ENCODE data around the gene C1QBP.

DNA sequence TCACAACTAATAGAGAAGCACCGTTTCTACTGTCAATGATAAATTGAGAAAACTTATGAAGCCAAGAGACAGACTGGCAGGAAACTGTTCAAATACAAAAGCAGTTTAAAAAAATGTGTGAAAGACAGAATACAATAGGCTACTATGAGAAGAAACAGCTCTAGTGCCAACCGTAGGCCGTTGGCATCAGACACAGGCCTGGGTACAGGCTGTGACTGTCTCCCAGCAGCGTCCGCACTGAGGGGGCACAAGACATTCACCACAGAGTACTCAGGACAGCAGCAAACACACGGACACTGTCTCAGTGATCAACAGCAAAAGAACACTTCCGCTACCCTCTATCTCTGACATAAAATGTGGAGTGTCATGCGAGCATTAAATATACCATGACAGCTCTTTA is 7.8 kb upstream of the C1QBP start:
- TF ChIP-seq RAD21 (IDR thresholded peaks at IDR 0.05; ENCODE audit: low read length), result no peak
- TF ChIP-seq POLR2A (IDR thresholded peaks at IDR 0.05; ENCODE audit: low read depth, low read length), result no peak
- TF ChIP-seq, protein P1, sequence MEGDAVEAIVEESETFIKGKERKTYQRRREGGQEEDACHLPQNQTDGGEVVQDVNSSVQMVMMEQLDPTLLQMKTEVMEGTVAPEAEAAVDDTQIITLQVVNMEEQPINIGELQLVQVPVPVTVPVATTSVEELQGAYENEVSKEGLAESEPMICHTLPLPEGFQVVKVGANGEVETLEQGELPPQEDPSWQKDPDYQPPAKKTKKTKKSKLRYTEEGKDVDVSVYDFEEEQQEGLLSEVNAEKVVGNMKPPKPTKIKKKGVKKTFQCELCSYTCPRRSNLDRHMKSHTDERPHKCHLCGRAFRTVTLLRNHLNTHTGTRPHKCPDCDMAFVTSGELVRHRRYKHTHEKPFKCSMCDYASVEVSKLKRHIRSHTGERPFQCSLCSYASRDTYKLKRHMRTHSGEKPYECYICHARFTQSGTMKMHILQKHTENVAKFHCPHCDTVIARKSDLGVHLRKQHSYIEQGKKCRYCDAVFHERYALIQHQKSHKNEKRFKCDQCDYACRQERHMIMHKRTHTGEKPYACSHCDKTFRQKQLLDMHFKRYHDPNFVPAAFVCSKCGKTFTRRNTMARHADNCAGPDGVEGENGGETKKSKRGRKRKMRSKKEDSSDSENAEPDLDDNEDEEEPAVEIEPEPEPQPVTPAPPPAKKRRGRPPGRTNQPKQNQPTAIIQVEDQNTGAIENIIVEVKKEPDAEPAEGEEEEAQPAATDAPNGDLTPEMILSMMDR (conservative IDR thresholded peaks at IDR 0.05; ENCODE audit: low read depth, low read length), result no peak
- no peak for TF ChIP-seq RFX5 (IDR thresholded peaks at IDR 0.05; ENCODE audit: low read depth, low read length)
- no peak for TF ChIP-seq BHLHE40 (IDR thresholded peaks at IDR 0.05; ENCODE audit: low read depth, low read length)
- TF ChIP-seq, protein P2, sequence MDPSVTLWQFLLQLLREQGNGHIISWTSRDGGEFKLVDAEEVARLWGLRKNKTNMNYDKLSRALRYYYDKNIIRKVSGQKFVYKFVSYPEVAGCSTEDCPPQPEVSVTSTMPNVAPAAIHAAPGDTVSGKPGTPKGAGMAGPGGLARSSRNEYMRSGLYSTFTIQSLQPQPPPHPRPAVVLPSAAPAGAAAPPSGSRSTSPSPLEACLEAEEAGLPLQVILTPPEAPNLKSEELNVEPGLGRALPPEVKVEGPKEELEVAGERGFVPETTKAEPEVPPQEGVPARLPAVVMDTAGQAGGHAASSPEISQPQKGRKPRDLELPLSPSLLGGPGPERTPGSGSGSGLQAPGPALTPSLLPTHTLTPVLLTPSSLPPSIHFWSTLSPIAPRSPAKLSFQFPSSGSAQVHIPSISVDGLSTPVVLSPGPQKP (IDR thresholded peaks at IDR 0.05; ENCODE audit: borderline replicate concordance, low read depth, low read length), result no peak
- TF ChIP-seq, protein P3, sequence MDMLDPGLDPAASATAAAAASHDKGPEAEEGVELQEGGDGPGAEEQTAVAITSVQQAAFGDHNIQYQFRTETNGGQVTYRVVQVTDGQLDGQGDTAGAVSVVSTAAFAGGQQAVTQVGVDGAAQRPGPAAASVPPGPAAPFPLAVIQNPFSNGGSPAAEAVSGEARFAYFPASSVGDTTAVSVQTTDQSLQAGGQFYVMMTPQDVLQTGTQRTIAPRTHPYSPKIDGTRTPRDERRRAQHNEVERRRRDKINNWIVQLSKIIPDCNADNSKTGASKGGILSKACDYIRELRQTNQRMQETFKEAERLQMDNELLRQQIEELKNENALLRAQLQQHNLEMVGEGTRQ (IDR thresholded peaks at IDR 0.05; ENCODE audit: low read depth, low read length), result no peak
- no peak for TF ChIP-seq MAZ (IDR thresholded peaks at IDR 0.05; ENCODE audit: borderline replicate concordance, low read depth, low read length)
